Superior temporal gyrus (tissue), 1 donor: ENCODE results near the gene ANKMY2.
"Not testable (repeated sequence)": the region's sequence is repeated elsewhere in the genome, so short reads cannot be mapped to it uniquely, and the experiment has no call there.

Experiments
- DNase-seq: peaks from one replicate; pipeline ENCODE4 v3.0.0-alpha.2; 2016; ENCODE audit errors: extremely low spot score

Gene ANKMY2

DNA sequence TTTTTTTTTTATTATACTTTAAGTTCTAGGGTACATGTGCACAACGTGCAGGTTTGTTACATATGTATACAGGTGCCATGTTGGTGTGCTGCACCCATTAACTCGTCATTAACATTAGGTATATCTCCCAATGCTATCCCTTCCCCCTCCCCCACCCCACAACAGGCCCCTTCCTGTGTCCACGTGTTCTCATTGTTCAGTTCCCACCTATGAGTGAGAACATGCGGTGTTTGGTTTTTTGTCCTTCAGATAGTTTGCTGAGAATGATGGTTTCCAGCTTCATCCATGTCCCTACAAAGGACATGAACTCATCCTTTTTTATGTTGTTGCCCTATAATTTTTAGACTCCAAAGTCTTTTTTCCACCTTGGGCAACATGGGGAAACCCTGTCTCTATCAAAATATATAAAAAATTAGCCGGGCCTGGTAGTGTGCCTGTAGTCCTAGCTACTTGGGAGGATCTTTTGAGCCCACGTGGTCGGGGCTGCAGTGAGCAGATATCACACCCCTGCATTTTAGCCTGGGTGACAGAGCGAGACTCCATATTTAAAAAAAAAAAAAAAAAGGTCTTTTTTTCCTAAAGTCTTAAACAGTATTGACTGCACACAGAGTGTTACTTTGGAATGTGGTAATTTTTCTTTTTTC, 14.4 kb upstream of the ANKMY2 start:
- DNase-seq = not testable (repeated sequence)

DNA sequence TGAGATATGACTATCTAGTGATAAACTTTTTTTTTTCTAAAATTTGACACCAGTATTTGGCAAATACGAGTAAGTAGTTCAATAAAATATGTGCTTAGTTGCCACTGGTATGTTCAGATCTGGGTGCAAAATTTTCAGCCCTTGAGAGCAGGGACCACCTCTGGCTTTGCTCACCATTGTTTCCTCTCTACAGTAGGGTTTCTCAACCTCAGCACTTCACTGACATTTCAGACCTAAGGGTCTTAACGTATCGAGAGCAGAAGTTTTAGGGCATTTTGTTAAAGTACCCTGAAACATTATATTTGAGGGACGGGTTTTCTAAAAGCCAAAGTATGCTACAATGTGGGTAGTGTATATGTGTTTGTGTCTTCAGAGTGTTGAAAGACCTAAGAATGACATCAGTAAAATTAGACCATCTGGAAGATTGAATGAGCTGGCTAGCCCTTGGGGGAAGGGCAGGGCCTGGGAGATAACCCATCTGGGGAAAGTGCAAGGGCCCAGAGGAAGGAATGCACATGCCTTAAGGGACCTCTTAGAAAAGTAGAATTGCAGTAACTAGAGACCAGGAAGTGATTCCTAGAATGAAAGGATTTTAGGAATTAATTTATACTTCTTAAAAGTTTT, 12.2 kb upstream of the ANKMY2 start:
- no peak for DNase-seq

DNA sequence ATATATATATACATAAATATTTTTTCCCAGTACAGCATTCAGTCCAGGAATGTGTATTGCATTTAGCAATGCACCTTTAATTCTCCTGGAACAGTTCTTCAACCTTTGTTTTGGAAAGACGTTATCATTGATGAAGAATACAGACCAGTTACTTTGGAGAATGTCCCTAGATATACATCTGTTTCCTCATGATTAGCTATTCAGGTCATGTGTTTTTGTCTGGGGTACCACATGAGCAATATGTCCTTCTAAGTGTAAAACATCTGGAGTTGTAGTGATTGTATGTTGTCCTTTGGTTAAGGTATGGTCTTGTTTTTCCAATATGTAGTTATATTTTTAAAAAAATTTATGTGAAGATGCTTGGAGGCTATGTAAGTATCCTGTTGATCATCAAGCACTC, 10.6 kb upstream of the ANKMY2 start:
- no peak for DNase-seq

DNA sequence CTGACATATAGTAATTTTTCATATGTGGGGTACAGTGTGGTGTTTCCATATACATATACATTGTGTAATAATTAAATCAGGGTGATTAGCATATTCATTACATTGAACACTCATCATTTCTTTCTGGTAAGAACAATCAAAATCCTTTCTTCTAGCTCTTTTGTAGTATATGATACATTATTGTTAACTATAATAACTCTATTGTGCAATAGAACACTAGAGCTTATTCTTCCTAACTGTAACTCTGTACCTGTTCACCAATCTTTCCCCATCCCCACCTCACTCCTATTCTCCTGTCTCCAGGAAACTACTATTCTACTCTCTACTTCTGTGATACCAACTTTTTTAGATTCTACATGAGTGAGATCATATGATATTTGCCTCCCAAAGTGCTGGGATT, 9.8 kb upstream of the ANKMY2 start:
- no peak for DNase-seq

DNA sequence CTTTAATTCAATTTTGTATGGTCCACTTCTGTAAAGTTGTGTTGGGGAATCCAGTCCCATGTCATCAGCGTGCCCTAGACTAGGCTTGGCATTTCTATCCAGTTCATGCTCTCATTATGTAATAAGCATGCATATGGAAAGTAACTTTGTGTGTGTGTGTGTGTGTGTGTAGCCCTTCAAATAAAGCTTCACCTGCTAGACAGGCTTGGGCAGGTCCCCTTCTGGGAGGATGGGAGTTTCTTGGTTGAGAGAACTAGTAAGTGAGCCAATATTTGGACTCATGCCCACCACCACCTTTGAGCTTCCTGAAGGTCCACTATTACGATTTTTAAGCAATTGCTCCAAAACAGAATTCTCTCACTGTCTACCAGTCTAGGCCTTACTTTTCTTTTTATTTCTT, 7.3 kb upstream of the ANKMY2 start:
- DNase-seq = no peak

DNA sequence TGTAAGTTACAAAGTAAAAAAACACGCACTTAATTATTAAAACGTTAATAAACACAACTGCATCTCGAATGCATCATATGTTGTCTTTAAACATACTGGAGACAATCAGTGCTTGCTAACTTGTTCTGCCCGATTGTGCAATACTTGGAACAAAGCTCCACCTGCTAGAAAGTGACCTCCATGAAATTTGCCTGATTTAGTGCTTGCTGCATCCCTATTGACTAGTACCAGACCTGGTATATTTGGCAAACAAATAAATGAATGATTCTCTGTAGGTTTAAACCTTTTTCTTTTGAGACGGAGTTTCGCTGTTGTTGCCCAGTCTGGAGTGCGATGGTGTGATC, 6.7 kb upstream of the ANKMY2 start:
- DNase-seq = no peak

DNA sequence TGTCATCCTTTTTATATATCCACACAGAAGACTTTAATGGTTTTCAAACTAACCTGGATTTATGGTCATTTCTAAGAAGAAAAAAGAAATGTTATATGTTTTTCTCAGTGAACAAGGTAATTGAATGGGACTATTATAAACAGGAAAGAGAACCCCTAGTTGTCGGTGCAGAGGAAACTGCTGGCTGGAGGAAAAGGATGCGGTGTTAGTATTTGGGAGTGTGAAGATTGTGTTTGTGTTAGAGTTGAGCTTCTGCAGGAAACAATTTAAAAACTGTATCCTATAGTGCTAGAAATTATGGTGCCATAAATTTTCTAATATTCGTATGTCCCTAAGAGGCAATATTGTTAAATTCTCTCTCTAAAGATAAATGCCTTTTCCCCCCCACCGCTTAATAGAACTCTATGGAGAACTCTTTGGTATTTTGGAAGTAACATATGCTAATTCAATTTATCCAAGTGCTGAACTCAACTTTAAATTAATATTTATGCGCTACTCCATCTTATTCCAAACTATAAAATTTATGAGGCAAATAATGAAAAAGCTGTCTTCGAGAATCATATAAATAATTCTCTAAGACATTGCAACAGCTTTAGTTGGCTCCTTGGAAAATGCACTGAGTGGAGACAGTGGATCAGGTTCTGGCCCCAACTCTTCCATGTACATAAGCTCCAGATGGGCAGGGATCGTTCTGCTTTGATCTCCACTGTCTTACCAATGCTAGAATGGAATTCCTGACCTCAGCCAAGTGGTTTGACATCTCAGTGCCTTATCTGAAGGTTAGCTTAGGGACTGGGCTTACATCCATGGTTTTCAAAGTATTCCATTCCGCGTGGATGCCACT, 6.1 kb upstream of the ANKMY2 start:
- no peak for DNase-seq

DNA sequence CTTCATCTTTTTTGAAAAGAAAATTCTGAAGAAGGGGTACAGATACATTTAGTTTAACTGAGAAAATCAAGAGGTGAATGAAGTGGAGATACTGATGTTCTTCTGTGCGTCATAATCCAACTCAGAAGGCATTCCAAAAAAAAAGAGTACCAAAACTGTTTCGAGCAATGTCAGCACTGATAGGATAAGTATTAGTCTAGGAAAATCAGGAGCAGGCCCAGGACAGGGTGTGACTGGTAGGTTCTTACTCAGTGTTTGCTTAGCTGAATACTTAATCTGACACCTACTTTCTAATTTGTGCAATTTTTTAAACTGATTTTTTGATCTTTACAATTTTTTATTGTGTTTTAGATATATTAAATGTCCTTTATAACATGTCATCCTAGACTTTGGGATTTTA, 4.7 kb upstream of the ANKMY2 start:
- DNase-seq = no peak

DNA sequence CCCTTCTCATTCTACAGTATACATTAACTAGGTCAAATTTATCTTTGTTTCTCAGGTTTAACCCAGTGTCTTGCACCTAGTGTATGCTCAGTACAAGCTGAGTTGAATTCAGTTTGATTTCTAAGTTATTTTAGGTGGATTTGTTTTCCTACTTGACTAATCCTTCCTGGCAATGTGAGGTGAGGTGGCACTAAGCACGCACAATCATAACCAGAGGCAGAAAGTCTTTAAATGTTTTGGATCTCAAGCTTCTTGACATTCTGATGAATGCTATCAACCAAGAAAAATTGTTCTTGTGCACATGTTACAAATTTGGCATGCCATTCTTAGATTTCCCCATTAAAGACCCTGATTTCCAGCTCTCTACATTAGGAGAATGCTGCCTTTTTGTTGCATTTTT, 3.6 kb upstream of the ANKMY2 start:
- no peak for DNase-seq

DNA sequence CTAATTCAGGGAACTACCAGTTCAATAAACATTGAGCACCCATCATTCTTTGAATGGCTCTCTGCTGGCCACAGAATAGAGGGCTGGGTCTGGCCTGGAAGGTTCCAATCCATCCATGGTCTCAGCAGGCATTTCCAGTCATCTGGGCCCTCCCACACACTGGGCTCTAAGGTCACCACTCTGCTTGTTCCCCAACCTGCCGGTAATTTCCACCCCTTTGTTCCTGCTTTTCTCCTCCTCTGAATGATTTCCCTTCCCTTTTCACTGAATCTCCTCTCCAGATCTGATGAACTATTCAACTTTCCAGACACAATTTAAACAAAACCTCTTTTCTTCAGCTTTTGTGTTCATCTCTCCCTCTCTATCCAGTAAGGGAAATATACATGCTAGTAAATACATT, 3.0 kb upstream of the ANKMY2 start:
- no peak for DNase-seq

DNA sequence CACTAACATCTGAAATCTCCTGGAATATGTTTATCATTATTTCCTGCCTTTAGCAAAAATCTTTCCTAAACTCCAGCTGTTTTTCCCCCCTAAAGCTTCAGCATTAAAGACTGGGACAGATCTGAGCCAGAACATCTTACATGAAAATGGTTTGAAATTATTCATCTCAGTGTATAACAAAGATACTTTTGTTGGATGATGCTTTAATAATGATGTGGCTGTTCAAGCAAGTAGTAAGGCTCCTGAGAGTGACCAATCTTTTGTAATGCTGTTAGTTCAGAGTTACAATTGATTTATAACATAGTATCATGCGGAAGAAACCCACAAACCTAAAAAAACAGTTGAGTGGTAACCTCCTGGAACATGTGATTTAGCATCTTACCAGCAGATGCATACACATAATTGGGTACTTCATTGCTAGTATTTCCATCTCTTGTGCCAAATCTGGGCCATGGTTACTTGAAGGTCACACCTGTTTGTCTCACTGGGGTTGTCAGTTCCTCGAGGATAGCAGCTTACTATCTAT, 1.9 kb upstream of the ANKMY2 start:
- peak; percentile 68 for DNase-seq

DNA sequence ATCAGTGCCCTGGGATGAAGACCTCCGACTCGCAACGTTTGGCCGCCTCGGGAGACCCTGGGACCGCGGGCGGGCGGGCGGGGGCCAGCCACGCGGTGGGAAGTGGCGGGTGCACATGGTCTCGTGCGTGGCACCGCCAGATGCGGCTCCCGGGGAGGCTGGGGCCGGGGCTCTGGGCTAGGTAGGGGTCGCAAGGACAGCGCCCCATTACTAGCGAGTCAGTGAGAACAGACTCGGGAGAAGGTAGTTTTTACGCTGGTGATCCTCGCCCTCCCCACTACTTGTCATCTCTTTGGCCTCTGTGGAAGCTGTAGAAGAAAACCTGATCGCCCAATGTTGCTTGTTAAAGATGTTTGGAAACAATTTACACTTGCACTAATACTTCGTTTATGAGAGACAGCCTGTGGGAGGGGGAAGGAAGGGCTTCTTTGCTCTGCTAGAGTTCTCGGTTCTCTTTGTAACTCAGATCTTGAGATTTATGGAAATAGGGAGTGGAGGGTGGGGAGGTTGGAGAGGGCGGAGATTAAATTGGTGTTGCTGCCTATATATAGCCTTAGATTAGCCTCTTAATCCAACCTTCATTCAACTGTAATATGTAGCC, 1.0 kb upstream of the ANKMY2 start:
- DNase-seq = no peak

DNA sequence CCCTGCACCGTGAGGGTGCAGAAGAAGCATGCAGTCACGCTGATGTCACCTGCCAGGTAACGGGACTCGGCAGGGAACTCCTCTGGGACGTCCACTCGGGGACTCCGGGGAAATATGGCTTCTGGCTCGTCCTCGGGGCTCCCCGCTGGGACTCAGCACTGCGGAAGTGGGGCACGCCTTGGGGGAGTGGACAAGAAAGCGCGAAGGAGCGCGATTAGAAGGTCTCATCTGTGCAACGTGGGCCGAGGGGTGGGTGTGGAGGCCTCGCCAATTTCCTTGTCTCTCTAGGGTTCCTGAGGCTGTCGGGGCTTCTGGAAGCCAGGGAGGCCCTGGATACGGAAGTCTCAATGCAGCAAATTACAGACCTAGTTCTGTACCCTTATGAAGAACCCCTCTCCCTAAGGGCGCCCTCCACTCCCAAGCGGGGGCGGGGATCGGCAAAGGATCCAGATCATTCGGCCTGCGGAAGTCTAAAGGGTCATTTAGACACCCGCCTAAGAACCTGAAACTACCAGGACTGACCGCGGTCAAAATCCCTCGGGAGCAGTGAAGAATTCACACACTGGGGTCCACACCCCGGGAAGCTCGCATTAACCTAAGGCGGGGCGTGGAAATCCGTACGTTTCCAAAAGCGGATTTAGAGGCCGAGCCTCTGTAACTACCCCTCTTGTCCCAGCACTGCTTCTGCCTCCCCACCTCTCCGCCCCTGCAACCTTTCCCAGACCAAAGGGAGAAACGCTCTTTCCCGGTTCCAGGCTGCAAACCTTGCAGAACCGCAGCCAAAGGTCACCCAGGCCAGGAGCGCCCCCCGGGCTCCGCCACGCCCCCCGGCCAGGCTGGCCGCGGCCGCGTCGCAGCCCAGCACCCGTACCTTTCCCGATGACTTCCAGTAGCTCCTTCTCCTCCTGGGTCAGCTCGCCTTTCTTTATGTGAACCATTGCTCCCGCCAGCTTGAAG, 640 bp downstream of the ANKMY2 start:
- no peak for DNase-seq

DNA sequence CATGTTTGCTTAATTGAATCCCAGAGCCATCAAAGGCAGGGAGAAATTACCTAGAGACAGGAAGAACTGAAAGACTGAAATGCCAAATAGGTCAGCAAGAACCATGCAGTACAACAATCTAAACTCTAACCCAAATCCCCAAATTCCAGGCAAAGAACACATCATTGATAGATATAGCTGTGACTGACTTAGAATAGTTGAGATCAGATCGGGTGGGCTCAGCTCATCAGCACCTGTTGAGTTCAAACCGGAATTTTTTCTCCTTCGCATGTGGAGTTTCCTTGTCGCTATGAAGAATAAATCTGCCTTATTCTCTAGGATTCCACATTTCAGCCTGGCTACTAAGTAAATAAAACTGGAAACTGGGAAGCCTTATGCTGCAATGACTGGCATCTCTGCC, 1.4 kb downstream of the ANKMY2 start:
- no peak for DNase-seq

DNA sequence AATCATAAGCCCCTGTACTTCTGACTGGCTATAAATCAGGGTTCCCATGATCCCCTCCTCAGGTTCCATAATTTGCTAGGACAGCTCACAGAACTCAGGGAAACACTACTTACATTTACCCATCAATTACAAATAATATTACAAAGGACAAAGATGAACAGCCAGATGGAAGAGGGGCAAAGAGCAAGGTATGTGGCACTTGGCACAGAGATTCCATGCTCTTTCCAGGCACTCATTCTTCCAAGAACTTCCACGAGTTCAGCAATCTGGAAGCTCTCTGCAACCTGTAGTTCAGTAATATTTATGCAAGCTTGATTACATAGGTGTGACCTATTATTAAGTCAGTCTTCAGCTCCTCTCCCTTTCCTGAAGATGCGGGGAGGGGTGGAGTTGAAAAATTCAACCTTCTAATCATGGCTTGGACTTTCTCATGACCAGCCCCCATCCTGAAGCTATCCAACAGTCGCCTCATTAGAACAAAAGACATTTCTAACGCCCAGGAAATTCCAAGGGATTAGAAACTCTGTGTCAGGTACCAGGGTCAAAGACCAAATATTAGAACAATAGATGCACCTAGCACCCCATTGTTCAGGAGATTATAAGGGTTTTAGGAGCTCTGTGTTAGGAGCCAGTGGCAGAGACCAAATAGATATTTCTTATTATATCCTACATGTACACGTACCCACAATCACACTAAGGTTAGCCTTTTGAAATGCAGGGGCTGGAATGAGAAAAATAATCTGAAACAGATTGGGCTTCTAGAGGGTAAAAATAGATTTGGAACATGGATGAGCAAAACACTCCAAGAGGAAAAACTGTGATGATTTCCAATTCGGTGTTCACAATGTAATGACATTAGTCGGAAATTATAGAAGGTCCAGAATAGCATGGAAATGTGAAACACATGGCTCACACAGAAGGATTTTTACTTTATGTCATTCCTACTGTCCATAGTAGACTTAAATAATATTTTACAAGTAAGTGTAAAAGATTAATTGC, 7.0 kb downstream of the ANKMY2 start:
- no peak for DNase-seq

DNA sequence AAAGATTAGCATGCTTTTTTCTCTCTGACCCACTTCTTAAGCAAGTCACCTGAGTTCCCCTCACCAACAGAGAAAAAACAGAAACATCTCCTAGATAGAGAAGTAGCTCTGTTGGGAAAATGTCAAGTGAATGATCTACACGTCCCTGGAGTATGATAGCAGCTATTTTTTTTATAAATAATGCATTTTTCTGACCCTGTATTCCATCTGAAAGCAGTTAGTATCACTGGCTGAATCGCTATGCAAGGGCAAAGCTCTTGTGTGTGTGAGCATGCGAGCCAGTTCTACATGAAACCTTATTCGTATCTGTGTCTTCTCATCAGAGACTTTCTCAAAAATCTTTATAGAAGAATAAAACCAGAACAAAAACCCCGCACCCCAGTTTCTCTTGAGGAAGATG, 8.2 kb downstream of the ANKMY2 start:
- DNase-seq = no peak

DNA sequence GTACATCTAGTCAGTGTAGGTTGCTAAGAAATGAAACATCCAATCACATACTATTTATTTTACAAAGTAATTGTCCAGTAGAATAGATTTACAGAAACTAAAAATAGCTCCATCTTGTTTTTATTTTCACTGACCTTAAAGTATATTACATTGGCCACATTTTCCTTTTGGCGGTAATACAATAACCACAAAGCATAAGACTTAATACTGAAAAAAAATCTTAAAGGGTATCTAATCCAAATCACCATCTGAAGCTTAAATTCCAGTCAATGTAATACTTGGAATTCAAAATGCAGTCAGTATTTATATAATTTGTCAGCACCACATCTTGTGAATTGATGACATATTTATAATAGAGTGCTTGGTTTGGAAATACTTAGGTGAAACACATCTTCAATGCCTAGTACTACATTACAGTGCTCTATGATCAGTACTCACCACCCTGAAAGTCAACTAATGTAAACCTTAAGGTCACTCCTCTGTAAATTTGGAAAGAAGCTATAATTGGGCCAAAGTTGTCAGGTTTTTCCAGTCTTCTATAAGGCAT, 8.9 kb downstream of the ANKMY2 start:
- DNase-seq = no peak

DNA sequence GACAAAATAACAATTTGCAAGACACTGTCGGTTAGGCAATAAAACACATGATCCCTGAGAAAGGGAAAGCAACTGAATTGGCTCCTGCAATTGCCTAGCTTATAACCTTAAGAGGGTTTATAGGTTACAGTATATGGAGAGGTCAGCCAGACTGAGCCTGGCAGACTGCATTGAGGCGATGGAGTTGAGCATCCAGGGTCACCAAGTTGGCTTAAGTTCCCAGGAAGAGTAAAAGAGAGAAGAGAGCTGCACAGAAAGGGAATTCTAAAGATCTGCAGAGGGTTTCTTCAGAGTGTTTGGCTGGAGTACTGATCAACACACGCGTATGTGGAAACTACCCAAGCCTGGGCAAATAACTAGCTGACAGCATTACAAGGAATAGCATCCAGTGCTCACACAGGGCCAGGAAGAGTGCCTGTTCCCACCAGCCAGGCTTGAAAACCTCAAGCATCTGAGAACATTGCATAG, 11.2 kb downstream of the ANKMY2 start:
- no peak for DNase-seq

DNA sequence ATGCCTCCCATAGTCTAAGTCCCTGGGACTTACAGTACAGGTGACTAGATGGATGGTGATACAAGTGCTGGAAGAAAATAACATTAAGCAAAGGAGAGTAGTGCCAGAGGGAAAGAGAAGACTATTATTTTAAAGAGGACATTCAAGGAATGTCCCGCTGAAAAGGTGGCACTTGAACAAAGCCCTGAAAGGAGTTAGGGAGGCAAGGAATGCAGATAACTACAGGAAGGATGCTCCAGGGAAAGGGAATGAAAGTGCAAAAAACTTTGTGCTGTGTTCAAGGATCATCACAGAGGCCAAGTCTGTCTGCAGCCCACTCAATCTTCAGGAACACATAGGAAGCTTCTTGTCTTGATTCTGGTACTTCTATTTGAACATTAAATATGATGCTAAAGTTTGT, 14.9 kb downstream of the ANKMY2 start:
- DNase-seq = no peak

DNA sequence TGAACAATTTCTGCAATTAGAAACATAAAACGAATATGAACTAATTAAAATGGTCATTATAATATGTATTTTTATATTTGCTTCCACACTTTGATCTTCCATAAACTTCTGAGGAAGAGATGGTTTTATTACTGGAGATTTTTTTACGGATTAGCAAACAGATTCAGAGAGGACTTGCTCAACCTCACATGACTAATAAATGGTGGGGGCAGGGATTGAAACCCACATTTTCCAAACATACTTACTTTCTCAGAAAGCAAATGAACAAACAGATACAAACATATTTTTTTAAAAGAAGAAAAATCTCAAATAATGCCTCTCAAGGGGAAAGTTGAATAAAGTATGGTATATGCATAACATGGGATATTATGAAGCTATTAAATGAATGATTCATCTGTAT, 18.3 kb downstream of the ANKMY2 start:
- no peak for DNase-seq
